H1 (cell line): ENCODE data around the gene TMEM72. TPM values are rescaled to one million over a fixed set of nuclear protein-coding genes. Genes with fewer than 3 reads are reported as not detected.

Experiments
- CTCF ChIA-PET: fragments of 300-600 bp; sonication (Branson Sonifier 250); formaldehyde crosslinking; loops from one replicate; lab custom pipeline; 2021; ENCODE audit not compliant: partially characterized antibody; lab: Charles Lee
- POLR2A ChIA-PET: fragments of 300-600 bp; sonication (Branson Sonifier 250); formaldehyde crosslinking; loops from one replicate; lab custom pipeline; 2021; ENCODE audit warnings: inconsistent platforms; ENCODE audit not compliant: partially characterized antibody; lab: Charles Lee
- DNase-seq, 2 experiments: peaks; one replicate each; pipeline versions ENCODE4 v3.0.0 to v3.0.0-alpha.2; 2010 to 2022; ENCODE audit warnings: low spot score in 2 of 2, low read depth in 1 of 2, mixed read lengths in 1 of 2
- FAIRE-seq: peaks from 2 replicates; lab custom pipeline; 2011; peaks lifted over from hg19 to GRCh38; lab: Jason Lieb, UNC
- H2AFZ ChIP-seq: 2 replicates; pipeline ENCODE4 v1.8.1; 2012; ENCODE audit warnings: low read length, inconsistent platforms
- H2AK5ac ChIP-seq: 2 replicates; pipeline ENCODE4 v1.6.1; 2013; ENCODE audit warnings: low read depth, low read length
- H2BK120ac ChIP-seq: replicated peaks from 2 replicates; pipeline ENCODE3; 2013; ENCODE audit warnings: low read depth, low read length, inconsistent platforms
- H2BK12ac ChIP-seq: 2 replicates; pipeline ENCODE4 v1.6.1; 2013; ENCODE audit warnings: low read depth, low read length
- H2BK15ac ChIP-seq: 2 replicates; pipeline ENCODE4 v1.6.1; 2013; ENCODE audit warnings: low read length
- H2BK20ac ChIP-seq: 2 replicates; pipeline ENCODE4 v1.6.1; 2013; ENCODE audit warnings: low read length
- H2BK5ac ChIP-seq: 2 replicates; pipeline ENCODE4 v1.6.1; 2013; ENCODE audit warnings: low read depth, low read length
- H3K14ac ChIP-seq: 2 replicates; pipeline ENCODE4 v1.6.1; 2013; ENCODE audit warnings: inconsistent platforms; ENCODE audit not compliant: insufficient read length
- H3K18ac ChIP-seq: 2 replicates; pipeline ENCODE4 v1.6.1; 2013; ENCODE audit warnings: low read length; ENCODE audit errors: extremely low read depth
- H3K23ac ChIP-seq: 2 replicates; pipeline ENCODE4 v1.6.1; 2013; ENCODE audit warnings: inconsistent platforms; ENCODE audit not compliant: insufficient read length
- H3K23me2 ChIP-seq: 2 replicates; pipeline ENCODE4 v1.6.1; 2013; ENCODE audit warnings: low read depth, low read length
- H3K27ac ChIP-seq: 2 replicates; pipeline ENCODE4 v1.6.1; 2011; ENCODE audit warnings: low read depth, low read length, inconsistent platforms
- H3K27me3 ChIP-seq, 4 experiments: replicated peaks in 1 of 4; 1 replicate in 1 of 4; 2 replicates in 3 of 4; pipeline versions ENCODE4 v1.6.1 to v1.8.1; 2011 to 2013; ENCODE audit warnings: low read length in 3 of 4, mild to moderate bottlenecking in 3 of 4, inconsistent platforms in 2 of 4, mixed read lengths in 2 of 4, moderate library complexity in 1 of 4; ENCODE audit not compliant: control insufficient read depth in 3 of 4, insufficient read depth in 3 of 4; ENCODE audit errors: extremely low read depth in 1 of 4
- H3K36me3 ChIP-seq, 4 experiments: 2 replicates each; pipeline versions ENCODE4 v1.6.1 to v1.8.1; 2011 to 2013; ENCODE audit warnings: mild to moderate bottlenecking in 4 of 4, low read length in 3 of 4, moderate library complexity in 2 of 4, control low read depth in 1 of 4, inconsistent platforms in 1 of 4; ENCODE audit not compliant: insufficient read depth in 4 of 4, control insufficient read depth in 2 of 4
- H3K4ac ChIP-seq: replicated peaks from 2 replicates; pipeline ENCODE3; 2013; ENCODE audit warnings: low read length, low read depth, mixed read lengths, inconsistent platforms; ENCODE audit not compliant: insufficient read length
- H3K4me1 ChIP-seq, 4 experiments: replicated peaks in 1 of 4; 1 replicate in 1 of 4; 2 replicates in 3 of 4; pipeline versions ENCODE4 v1.6.1 to v1.8.1; 2011 to 2013; ENCODE audit warnings: low read length in 3 of 4, inconsistent platforms in 2 of 4, mixed read lengths in 1 of 4; ENCODE audit not compliant: insufficient read depth in 4 of 4, control insufficient read depth in 3 of 4
- H3K4me2 ChIP-seq, 2 experiments: 2 replicates each; pipeline versions ENCODE4 v1.6.1 to v1.8.1; 2011 to 2013; ENCODE audit warnings: low read depth in 2 of 2, low read length in 2 of 2, control low read depth in 1 of 2, inconsistent platforms in 1 of 2, mild to moderate bottlenecking in 1 of 2; ENCODE audit not compliant: insufficient read depth in 1 of 2
- H3K4me3 ChIP-seq, 4 experiments: fragments of 200-600, 300-600 bp in 1 of 4; sonication (generic), shearing (Covaris generic), sonication (Bioruptor Twin) in 1 of 4; 2 replicates each; pipeline versions ENCODE4 v1.5.1 to v1.8.1; 2011 to 2016; ENCODE audit warnings: low read length in 4 of 4, low read depth in 3 of 4, control low read depth in 2 of 4, inconsistent platforms in 2 of 4, mild to moderate bottlenecking in 2 of 4, mixed read lengths in 1 of 4, moderate library complexity in 1 of 4; ENCODE audit not compliant: insufficient read depth in 2 of 4; ENCODE audit errors: extremely low read depth in 1 of 4
- H3K56ac ChIP-seq: replicated peaks from 2 replicates; pipeline ENCODE3; 2013; ENCODE audit warnings: low read depth, mild to moderate bottlenecking, mixed read lengths, low read length, inconsistent platforms; ENCODE audit not compliant: insufficient read length
- H3K79me1 ChIP-seq: 2 replicates; pipeline ENCODE4 v1.6.1; 2013; ENCODE audit warnings: low read depth, low read length, control low read depth
- H3K79me2 ChIP-seq, 2 experiments: 2 replicates each; pipeline versions ENCODE4 v1.6.1 to v1.8.1; 2012 to 2013; ENCODE audit warnings: low read length in 2 of 2, mild to moderate bottlenecking in 2 of 2, inconsistent platforms in 1 of 2; ENCODE audit not compliant: insufficient read depth in 2 of 2, control insufficient read depth in 1 of 2
- H3K9ac ChIP-seq, 4 experiments: replicated peaks in 1 of 4; 1 replicate in 1 of 4; 2 replicates in 3 of 4; pipeline versions ENCODE4 v1.6.1 to v1.8.1; 2011 to 2013; ENCODE audit warnings: low read depth in 3 of 4, low read length in 3 of 4, control low read depth in 2 of 4, mild to moderate bottlenecking in 2 of 4, moderate library complexity in 2 of 4, inconsistent platforms in 1 of 4; ENCODE audit errors: extremely low read depth in 1 of 4
- H3K9me3 ChIP-seq, 2 experiments: 2 replicates each; pipeline versions ENCODE4 v1.6.1 to v1.8.1; 2012 to 2013; ENCODE audit warnings: mild to moderate bottlenecking in 2 of 2, moderate library complexity in 2 of 2, control low read depth in 1 of 2, inconsistent platforms in 1 of 2, low read depth in 1 of 2, low read length in 1 of 2, mixed read lengths in 1 of 2; ENCODE audit not compliant: insufficient read depth in 2 of 2
- H4K20me1 ChIP-seq, 2 experiments: replicated peaks in 1 of 2; 2 replicates each; pipeline versions ENCODE3 to v1.8.1; 2011 to 2013; ENCODE audit warnings: inconsistent platforms in 2 of 2, low read length in 2 of 2, mild to moderate bottlenecking in 1 of 2; ENCODE audit not compliant: insufficient read depth in 2 of 2, control insufficient read depth in 1 of 2
- H4K5ac ChIP-seq: 2 replicates; pipeline ENCODE4 v1.6.1; 2013; ENCODE audit warnings: low read length, low read depth, mixed read lengths, inconsistent platforms; ENCODE audit not compliant: insufficient read length
- H4K8ac ChIP-seq: 2 replicates; pipeline ENCODE4 v1.8.0; 2013; ENCODE audit warnings: mild to moderate bottlenecking, moderate library complexity, low read length, inconsistent platforms; ENCODE audit not compliant: insufficient read depth; ENCODE audit errors: extremely low read depth
- H4K91ac ChIP-seq: replicated peaks from 2 replicates; pipeline ENCODE3; 2013; ENCODE audit warnings: low read length, mixed read lengths, inconsistent platforms; ENCODE audit not compliant: insufficient read length
- BACH1 ChIP-seq: IDR thresholded peaks from 2 replicates; pipeline ENCODE4 v1.6.1; 2012; ENCODE audit warnings: low read length, improper control_type of control experiment
- CBX5 ChIP-seq: fragments of 300-800, 300-1000 bp; sonication (generic); IDR thresholded peaks from 2 replicates; pipeline ENCODE4 v1.7.1; 2016; ENCODE audit warnings: antibody characterized with exemption, low read length, low read depth
- EZH2 ChIP-seq: fragments of 200-600 bp; sonication (generic); IDR thresholded peaks from 2 replicates; pipeline ENCODE4 v1.7.1; 2012; ENCODE audit warnings: low read depth, mild to moderate bottlenecking, moderate library complexity, low read length, inconsistent platforms; ENCODE audit not compliant: severe bottlenecking
- HDAC2 ChIP-seq, 2 experiments: fragments of 300-600 bp in 1 of 2; sonication (generic) in 1 of 2; IDR thresholded peaks; 2 replicates each; pipeline ENCODE4 v1.6.1; 2011 to 2012; ENCODE audit warnings: low read depth in 2 of 2, low read length in 2 of 2, mild to moderate bottlenecking in 2 of 2, moderate library complexity in 2 of 2, borderline replicate concordance in 1 of 2, inconsistent platforms in 1 of 2
- MAX ChIP-seq: IDR thresholded peaks from 2 replicates; pipeline ENCODE4 v1.6.1; 2012; ENCODE audit warnings: inconsistent platforms
- POLR2AphosphoS5 ChIP-seq: IDR thresholded peaks from 2 replicates; pipeline ENCODE4 v1.6.1; 2011; ENCODE audit warnings: low read depth, low read length
- SUZ12 ChIP-seq: fragments of 200-600 bp; sonication (generic); IDR thresholded peaks from 2 replicates; pipeline ENCODE4 v1.6.1; 2012; ENCODE audit warnings: mild to moderate bottlenecking, inconsistent platforms, low read length, moderate library complexity, mixed read lengths
- TAF7 ChIP-seq: optimal IDR thresholded peaks from 2 replicates; pipeline ENCODE3; 2011; ENCODE audit warnings: low read depth, mild to moderate bottlenecking, inconsistent platforms, low read length, moderate library complexity, borderline replicate concordance
- WGBS, 2 experiments: shearing (Covaris generic) in 1 of 2; methylation state at CpG; one replicate each; pipeline versions ENCODE4 v1.1.6 to v1.1.7; 2013 to 2015; ENCODE audit warnings: low lambda C conversion rate in 2 of 2, mixed read lengths in 2 of 2, inconsistent platforms in 1 of 2, low coverage in 1 of 2, missing lambda C conversion rate in 1 of 2; ENCODE audit not compliant: insufficient replicate concordance in 2 of 2, insufficient coverage in 1 of 2, insufficient read length in 1 of 2; ENCODE audit errors: extremely low coverage in 1 of 2, missing lambda C conversion rate in 1 of 2; 5-methylcytosine and 5-hydroxymethylcytosine counted together
- polyA plus RNA-seq, 7 experiments: library from polyadenylated mRNA; depleted of rRNA in 3 of 7; stranded (reverse) in 5 of 7; unstranded in 2 of 7; fragments of >200 nt in 5 of 7; fragments of 200-250 nt in 2 of 7; gene quantifications; 1 replicate in 5 of 7; 2 replicates in 1 of 7; 4 replicates in 1 of 7; pipeline versions ENCODE4 v1.2.1 to v1.2.3, GENCODE V29; 2011 to 2013; ENCODE audit warnings: missing spikeins in 2 of 7, mixed read lengths in 2 of 7
- total RNA-seq: library from RNA; stranded (reverse); fragmentation: NEBNext Ultra II Directional; extraction: Animal tissue kit (Norgen Biotek cat#: 25700); gene quantifications from 2 replicates; pipeline ENCODE4 v1.2.1, GENCODE V29; 2021

Gene TMEM72
- total and polyA plus RNA-seq, 2 of the 8 experiments (the other 6 are each of a cell fraction or from before 2014, with no cell fraction given) = not detected

- no peak for FAIRE-seq
- TF ChIP-seq CBX5 (no peak), TAF7 (peak; percentile 34), MAX (peak; percentile 88), POLR2AphosphoS5 (peak; percentile 42; the same call in 1 of the 2 replicates), EZH2 (peak; percentile 44), SUZ12 (0 out of 2 replicates have a peak, but pooled peaks have one; percentile 10), BACH1 (peak; percentile 48; the same call in 1 of the 2 replicates), HDAC2 (IDR thresholded peaks at IDR 0.05; ENCODE audit: borderline replicate concordance in 1 of 2, low read depth in 2 of 2, low read length in 2 of 2) (peak in 1 of 2 experiments; percentile 41; a peak in 1 of 4 replicates)
Measured at GRCh38 chr10:44864637-44865288, 46.4 kb upstream of the TMEM72 start.

More at GRCh38 chr10:44864637-44865288, 46.4 kb upstream of the TMEM72 start:
- Histone ChIP-seq H4K20me1 (no peaks in the 10 kb centered on the region), H2BK12ac (peak overlapping the region; percentile 99), H4K5ac (peak overlapping the region; percentile 18), H2AK5ac (no peak overlapping the region), H3K4me1 (peaks cover 2 to 17% (median 8%) of the 10 kb centered on the region in 4 experiments; a peak in 6 of 7 replicates), H3K23me2 (peaks cover 2% of the 10 kb centered on the region), H3K79me2 (no peaks in the 10 kb centered on the region), H2BK15ac (peak overlapping the region; percentile 98), H3K4ac (no peak overlapping the region), H4K8ac (peak overlapping the region; percentile 97), H3K18ac (peak overlapping the region; percentile 89), H4K91ac (peak overlapping the region; percentile 91), H2BK20ac (peak overlapping the region; percentile 94; the same call in 1 of the 2 replicates), H3K36me3 (no peaks in the 10 kb centered on the region), H3K23ac (no peak overlapping the region), H3K9me3 (no peaks in the 10 kb centered on the region), H2BK120ac (peak overlapping the region; percentile 96), H3K14ac (no peak overlapping the region), H3K9ac (peak overlapping the region in 3 of 4 experiments; percentile 79 to 83 (median 80); a peak in 6 of 7 replicates), H3K27me3 (peaks cover 6 to 38% (median 31%) of the 10 kb centered on the region in 4 experiments), H3K79me1 (no peaks in the 10 kb centered on the region), H3K27ac (no peak overlapping the region), H2BK5ac (peak overlapping the region; percentile 92; the same call in 1 of the 2 replicates), H2AFZ (peak overlapping the region; percentile 97), H3K4me3 (peak overlapping the region; percentile 36 to 61 (median 59); a peak in 7 of 8 replicates), H3K56ac (no peak overlapping the region), H3K4me2 (peak overlapping the region; percentile 65 to 95)
- ChIA-PET CTCF (interaction anchor here (0.6 to 7.0 kb wide), 27 partner anchors 8 to 553 kb away, joined by 3 to 90 read pairs (median 3); no protein-coding TSS in a partner anchor), POLR2A (interaction anchor here (0.6 to 2.4 kb wide), 9 partner anchors 10 to 553 kb away, joined by 3 to 8 read pairs (median 3); no protein-coding TSS in a partner anchor)
- 3% methylated on average over 42 of the region's 42 CpGs; no CpG with 5 or more reads in 1 of the 2 experiments for WGBS, 2 experiments
- DNase-seq = peak; percentile 51 to 99
